Activated T-cell treated with anti-CD3 and anti-CD28 coated beads, Interleukin-2, amount 50 U/mL, for 24 hours (primary cell): ENCODE data around the gene TFB2M.
"Not testable (repeated sequence)": the region's sequence is repeated elsewhere in the genome, so short reads cannot be mapped to it uniquely, and the experiment has no call there.

Experiments used
- DNase-seq: peaks from one replicate; pipeline ENCODE4 v3.0.0-alpha.2; 2020
- H3K27ac Mint-ChIP-seq: 2 replicates; pipeline ENCODE4 v1.8.0; 2020; ENCODE audit warnings: mild to moderate bottlenecking, mixed read lengths
- H3K27me3 Mint-ChIP-seq: 2 replicates; pipeline ENCODE4 v1.8.0; 2020; ENCODE audit warnings: mixed read lengths
- H3K36me3 Mint-ChIP-seq: 2 replicates; pipeline ENCODE4 v1.8.0; 2020; ENCODE audit warnings: low read depth, mixed read lengths
- H3K4me1 Mint-ChIP-seq: 2 replicates; pipeline ENCODE4 v1.8.0; 2020; ENCODE audit warnings: low read depth, mixed read lengths
- H3K4me3 Mint-ChIP-seq: 2 replicates; pipeline ENCODE4 v1.8.0; 2020; ENCODE audit warnings: mild to moderate bottlenecking, moderate library complexity, mixed read lengths
- H3K9me3 Mint-ChIP-seq: 2 replicates; pipeline ENCODE4 v1.8.0; 2020; ENCODE audit warnings: mixed read lengths

TFB2M gene

GRCh38 chr1:246591504-246591903 is 25.4 kb upstream of the TFB2M start:
- Mint-ChIP-seq H3K9me3 (no peaks in the 10 kb centered on the region), H3K4me1 (peaks cover 60% of the 10 kb centered on the region), H3K36me3 (peaks cover 60% of the 10 kb centered on the region), H3K4me3 (no peak overlapping the region), H3K27ac (peak overlapping the region; percentile 64), H3K27me3 (no peaks in the 10 kb centered on the region)
- DNase-seq: no peak

- H3K27me3 Mint-ChIP-seq: no peaks in the 10 kb centered on the region
- H3K4me1 Mint-ChIP-seq: peaks cover 60% of the 10 kb centered on the region
- H3K9me3 Mint-ChIP-seq: no peaks in the 10 kb centered on the region
- DNase-seq: no peak
- peaks cover 56% of the 10 kb centered on the region for H3K36me3 Mint-ChIP-seq
- peak overlapping the region; percentile 64 for H3K27ac Mint-ChIP-seq
- H3K4me3 Mint-ChIP-seq: no peak overlapping the region
These were observed 25.0 kb upstream of the TFB2M start for GRCh38 chr1:246591047-246591446.

GRCh38 chr1:246589919-246590318 is 23.9 kb upstream of the TFB2M start:
- peaks cover 54% of the 10 kb centered on the region for H3K4me1 Mint-ChIP-seq
- not testable (repeated sequence) for H3K27ac Mint-ChIP-seq, H3K4me3 Mint-ChIP-seq, H3K27me3 Mint-ChIP-seq, DNase-seq, H3K9me3 Mint-ChIP-seq
- H3K36me3 Mint-ChIP-seq: peaks cover 53% of the 10 kb centered on the region

GRCh38 chr1:246588159-246588721 is 22.2 kb upstream of the TFB2M start:
- peaks cover 62% of the 10 kb centered on the region for H3K4me1 Mint-ChIP-seq
- no peaks in the 10 kb centered on the region for H3K27me3 Mint-ChIP-seq
- DNase-seq: no peak
- no peaks in the 10 kb centered on the region for H3K9me3 Mint-ChIP-seq
- H3K27ac Mint-ChIP-seq: no peak overlapping the region
- peaks cover 58% of the 10 kb centered on the region for H3K36me3 Mint-ChIP-seq
- no peak overlapping the region for H3K4me3 Mint-ChIP-seq

GRCh38 chr1:246587606-246588005 is 21.5 kb upstream of the TFB2M start:
- Mint-ChIP-seq H3K27ac (peak overlapping the region; percentile 35), H3K27me3 (no peaks in the 10 kb centered on the region), H3K36me3 (peaks cover 60% of the 10 kb centered on the region), H3K4me1 (peaks cover 66% of the 10 kb centered on the region), H3K9me3 (no peaks in the 10 kb centered on the region), H3K4me3 (no peak overlapping the region)
- no peak for DNase-seq

- H3K4me3 Mint-ChIP-seq: no peak overlapping the region
- H3K4me1 Mint-ChIP-seq: peaks cover 67% of the 10 kb centered on the region
- peak overlapping the region; percentile 35 for H3K27ac Mint-ChIP-seq
- no peaks in the 10 kb centered on the region for H3K27me3 Mint-ChIP-seq
- DNase-seq: no peak
- no peaks in the 10 kb centered on the region for H3K9me3 Mint-ChIP-seq
- peaks cover 60% of the 10 kb centered on the region for H3K36me3 Mint-ChIP-seq
These were observed 21.0 kb upstream of the TFB2M start for GRCh38 chr1:246587032-246587431.

GRCh38 chr1:246583448-246584185 is 17.6 kb upstream of the TFB2M start:
- H3K9me3 Mint-ChIP-seq: no peaks in the 10 kb centered on the region
- peaks cover 56% of the 10 kb centered on the region for H3K36me3 Mint-ChIP-seq
- DNase-seq: no peak
- peaks cover 66% of the 10 kb centered on the region for H3K4me1 Mint-ChIP-seq
- no peaks in the 10 kb centered on the region for H3K27me3 Mint-ChIP-seq
- no peak overlapping the region for H3K27ac Mint-ChIP-seq
- H3K4me3 Mint-ChIP-seq: no peak overlapping the region

GRCh38 chr1:246583056-246583440 is 17.0 kb upstream of the TFB2M start:
- Mint-ChIP-seq H3K27ac (no peak overlapping the region), H3K4me1 (peaks cover 69% of the 10 kb centered on the region)

GRCh38 chr1:246582301-246583055 is 16.4 kb upstream of the TFB2M start:
- DNase-seq: no peak
- Mint-ChIP-seq H3K4me3 (no peak overlapping the region), H3K27ac (no peak overlapping the region), H3K36me3 (peaks cover 64% of the 10 kb centered on the region), H3K27me3 (no peaks in the 10 kb centered on the region), H3K4me1 (peaks cover 70% of the 10 kb centered on the region), H3K9me3 (no peaks in the 10 kb centered on the region)

More at GRCh38 chr1:246583056-246583440, 17.0 kb upstream of the TFB2M start:
- H3K9me3 Mint-ChIP-seq: no peaks in the 10 kb centered on the region
- no peak for DNase-seq
- no peak overlapping the region for H3K4me3 Mint-ChIP-seq
- no peaks in the 10 kb centered on the region for H3K27me3 Mint-ChIP-seq
- peaks cover 60% of the 10 kb centered on the region for H3K36me3 Mint-ChIP-seq

GRCh38 chr1:246580497-246581370 is 14.7 kb upstream of the TFB2M start:
- Mint-ChIP-seq H3K9me3 (no peaks in the 10 kb centered on the region), H3K36me3 (peaks cover 66% of the 10 kb centered on the region), H3K4me3 (no peak overlapping the region), H3K27ac (no peak overlapping the region), H3K27me3 (no peaks in the 10 kb centered on the region), H3K4me1 (peaks cover 72% of the 10 kb centered on the region)
- DNase-seq: no peak

GRCh38 chr1:246579818-246580217 is 13.8 kb upstream of the TFB2M start:
- Mint-ChIP-seq H3K4me3 (no peak overlapping the region), H3K36me3 (peaks cover 66% of the 10 kb centered on the region), H3K4me1 (peaks cover 73% of the 10 kb centered on the region), H3K27ac (peak overlapping the region; percentile 7), H3K27me3 (no peaks in the 10 kb centered on the region), H3K9me3 (no peaks in the 10 kb centered on the region)
- DNase-seq: no peak

GRCh38 chr1:246577720-246578106 is 11.7 kb upstream of the TFB2M start:
- Mint-ChIP-seq H3K4me3 (peak overlapping the region; percentile 9), H3K27me3 (no peaks in the 10 kb centered on the region), H3K9me3 (no peaks in the 10 kb centered on the region), H3K4me1 (peaks cover 71% of the 10 kb centered on the region), H3K36me3 (peaks cover 59% of the 10 kb centered on the region), H3K27ac (peak overlapping the region; percentile 83)
- DNase-seq: no peak

GRCh38 chr1:246577082-246577719 is 11.1 kb upstream of the TFB2M start:
- no peak for DNase-seq
- peak overlapping the region; percentile 83 for H3K27ac Mint-ChIP-seq
- peaks cover 69% of the 10 kb centered on the region for H3K4me1 Mint-ChIP-seq
- peak overlapping the region; percentile 30 for H3K4me3 Mint-ChIP-seq
- H3K27me3 Mint-ChIP-seq: no peaks in the 10 kb centered on the region
- H3K9me3 Mint-ChIP-seq: no peaks in the 10 kb centered on the region
- peaks cover 54% of the 10 kb centered on the region for H3K36me3 Mint-ChIP-seq

GRCh38 chr1:246576709-246577032 is 10.6 kb upstream of the TFB2M start:
- Mint-ChIP-seq H3K4me1 (peaks cover 70% of the 10 kb centered on the region), H3K36me3 (peaks cover 50% of the 10 kb centered on the region), H3K27ac (peak overlapping the region; percentile 83), H3K27me3 (no peaks in the 10 kb centered on the region), H3K9me3 (no peaks in the 10 kb centered on the region), H3K4me3 (peak overlapping the region; percentile 30)
- no peak for DNase-seq
